ENCODE results near the gene ERGIC1.

DNA sequence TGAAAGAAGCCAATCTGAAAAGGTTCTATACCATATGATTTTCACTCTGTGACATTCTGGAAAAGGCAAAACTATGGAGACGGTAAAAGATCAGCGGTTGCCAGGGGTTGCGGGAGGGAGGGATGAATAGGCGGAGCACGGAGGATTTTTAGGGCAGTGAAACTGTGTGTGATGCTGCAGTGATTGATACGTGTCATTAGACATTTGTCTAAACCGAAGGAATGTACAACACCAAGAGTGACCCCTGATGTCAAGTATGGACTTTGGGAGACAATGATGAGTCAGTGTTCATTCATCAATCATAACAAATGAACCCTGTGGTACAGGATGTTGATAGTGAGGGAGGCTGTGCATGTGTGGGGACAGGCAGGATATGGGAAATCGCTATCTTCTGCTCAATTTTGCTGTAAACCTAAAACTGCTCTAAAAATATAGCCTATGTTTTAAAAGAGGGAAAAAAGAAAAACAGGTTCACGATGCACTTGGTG is 34.4 kb downstream of the ERGIC1 start:
- TF ChIP-seq, protein P1, sequence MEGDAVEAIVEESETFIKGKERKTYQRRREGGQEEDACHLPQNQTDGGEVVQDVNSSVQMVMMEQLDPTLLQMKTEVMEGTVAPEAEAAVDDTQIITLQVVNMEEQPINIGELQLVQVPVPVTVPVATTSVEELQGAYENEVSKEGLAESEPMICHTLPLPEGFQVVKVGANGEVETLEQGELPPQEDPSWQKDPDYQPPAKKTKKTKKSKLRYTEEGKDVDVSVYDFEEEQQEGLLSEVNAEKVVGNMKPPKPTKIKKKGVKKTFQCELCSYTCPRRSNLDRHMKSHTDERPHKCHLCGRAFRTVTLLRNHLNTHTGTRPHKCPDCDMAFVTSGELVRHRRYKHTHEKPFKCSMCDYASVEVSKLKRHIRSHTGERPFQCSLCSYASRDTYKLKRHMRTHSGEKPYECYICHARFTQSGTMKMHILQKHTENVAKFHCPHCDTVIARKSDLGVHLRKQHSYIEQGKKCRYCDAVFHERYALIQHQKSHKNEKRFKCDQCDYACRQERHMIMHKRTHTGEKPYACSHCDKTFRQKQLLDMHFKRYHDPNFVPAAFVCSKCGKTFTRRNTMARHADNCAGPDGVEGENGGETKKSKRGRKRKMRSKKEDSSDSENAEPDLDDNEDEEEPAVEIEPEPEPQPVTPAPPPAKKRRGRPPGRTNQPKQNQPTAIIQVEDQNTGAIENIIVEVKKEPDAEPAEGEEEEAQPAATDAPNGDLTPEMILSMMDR (IDR thresholded peaks at IDR 0.05): no peak
- TF ChIP-seq NFYB (CRISPR knock-in tag; conservative IDR thresholded peaks at IDR 0.05; ENCODE audit: low read depth): no peak
- TF ChIP-seq, protein P2, sequence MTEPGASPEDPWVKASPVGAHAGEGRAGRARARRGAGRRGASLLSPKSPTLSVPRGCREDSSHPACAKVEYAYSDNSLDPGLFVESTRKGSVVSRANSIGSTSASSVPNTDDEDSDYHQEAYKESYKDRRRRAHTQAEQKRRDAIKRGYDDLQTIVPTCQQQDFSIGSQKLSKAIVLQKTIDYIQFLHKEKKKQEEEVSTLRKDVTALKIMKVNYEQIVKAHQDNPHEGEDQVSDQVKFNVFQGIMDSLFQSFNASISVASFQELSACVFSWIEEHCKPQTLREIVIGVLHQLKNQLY (CRISPR knock-in tag; IDR thresholded peaks at IDR 0.05): no peak
- TF ChIP-seq, protein P3, sequence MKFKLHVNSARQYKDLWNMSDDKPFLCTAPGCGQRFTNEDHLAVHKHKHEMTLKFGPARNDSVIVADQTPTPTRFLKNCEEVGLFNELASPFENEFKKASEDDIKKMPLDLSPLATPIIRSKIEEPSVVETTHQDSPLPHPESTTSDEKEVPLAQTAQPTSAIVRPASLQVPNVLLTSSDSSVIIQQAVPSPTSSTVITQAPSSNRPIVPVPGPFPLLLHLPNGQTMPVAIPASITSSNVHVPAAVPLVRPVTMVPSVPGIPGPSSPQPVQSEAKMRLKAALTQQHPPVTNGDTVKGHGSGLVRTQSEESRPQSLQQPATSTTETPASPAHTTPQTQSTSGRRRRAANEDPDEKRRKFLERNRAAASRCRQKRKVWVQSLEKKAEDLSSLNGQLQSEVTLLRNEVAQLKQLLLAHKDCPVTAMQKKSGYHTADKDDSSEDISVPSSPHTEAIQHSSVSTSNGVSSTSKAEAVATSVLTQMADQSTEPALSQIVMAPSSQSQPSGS (CRISPR knock-in tag; IDR thresholded peaks at IDR 0.05; ENCODE audit: borderline replicate concordance, low read depth): no peak
- TF ChIP-seq, protein P4, sequence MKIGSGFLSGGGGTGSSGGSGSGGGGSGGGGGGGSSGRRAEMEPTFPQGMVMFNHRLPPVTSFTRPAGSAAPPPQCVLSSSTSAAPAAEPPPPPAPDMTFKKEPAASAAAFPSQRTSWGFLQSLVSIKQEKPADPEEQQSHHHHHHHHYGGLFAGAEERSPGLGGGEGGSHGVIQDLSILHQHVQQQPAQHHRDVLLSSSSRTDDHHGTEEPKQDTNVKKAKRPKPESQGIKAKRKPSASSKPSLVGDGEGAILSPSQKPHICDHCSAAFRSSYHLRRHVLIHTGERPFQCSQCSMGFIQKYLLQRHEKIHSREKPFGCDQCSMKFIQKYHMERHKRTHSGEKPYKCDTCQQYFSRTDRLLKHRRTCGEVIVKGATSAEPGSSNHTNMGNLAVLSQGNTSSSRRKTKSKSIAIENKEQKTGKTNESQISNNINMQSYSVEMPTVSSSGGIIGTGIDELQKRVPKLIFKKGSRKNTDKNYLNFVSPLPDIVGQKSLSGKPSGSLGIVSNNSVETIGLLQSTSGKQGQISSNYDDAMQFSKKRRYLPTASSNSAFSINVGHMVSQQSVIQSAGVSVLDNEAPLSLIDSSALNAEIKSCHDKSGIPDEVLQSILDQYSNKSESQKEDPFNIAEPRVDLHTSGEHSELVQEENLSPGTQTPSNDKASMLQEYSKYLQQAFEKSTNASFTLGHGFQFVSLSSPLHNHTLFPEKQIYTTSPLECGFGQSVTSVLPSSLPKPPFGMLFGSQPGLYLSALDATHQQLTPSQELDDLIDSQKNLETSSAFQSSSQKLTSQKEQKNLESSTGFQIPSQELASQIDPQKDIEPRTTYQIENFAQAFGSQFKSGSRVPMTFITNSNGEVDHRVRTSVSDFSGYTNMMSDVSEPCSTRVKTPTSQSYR (CRISPR knock-in tag; IDR thresholded peaks at IDR 0.05): no peak
- no peak for TF ChIP-seq EMX1 (CRISPR knock-in tag; IDR thresholded peaks at IDR 0.05)
